Suppressor macrophage treated with lipopolysaccharide for 4 hours (primary cell): Measurements from ENCODE around the gene SMARCA1.
A peak's percentile ranks its signal among the peaks of the same experiment; 100 is the strongest.
"Not testable (repeated sequence)": the region's sequence is repeated elsewhere in the genome, so short reads cannot be mapped to it uniquely, and the experiment has no call there.

Experiments used
- DNase-seq: peaks from one replicate; pipeline ENCODE4 v3.0.0-alpha.2; 2020

The SMARCA1 gene

DNA sequence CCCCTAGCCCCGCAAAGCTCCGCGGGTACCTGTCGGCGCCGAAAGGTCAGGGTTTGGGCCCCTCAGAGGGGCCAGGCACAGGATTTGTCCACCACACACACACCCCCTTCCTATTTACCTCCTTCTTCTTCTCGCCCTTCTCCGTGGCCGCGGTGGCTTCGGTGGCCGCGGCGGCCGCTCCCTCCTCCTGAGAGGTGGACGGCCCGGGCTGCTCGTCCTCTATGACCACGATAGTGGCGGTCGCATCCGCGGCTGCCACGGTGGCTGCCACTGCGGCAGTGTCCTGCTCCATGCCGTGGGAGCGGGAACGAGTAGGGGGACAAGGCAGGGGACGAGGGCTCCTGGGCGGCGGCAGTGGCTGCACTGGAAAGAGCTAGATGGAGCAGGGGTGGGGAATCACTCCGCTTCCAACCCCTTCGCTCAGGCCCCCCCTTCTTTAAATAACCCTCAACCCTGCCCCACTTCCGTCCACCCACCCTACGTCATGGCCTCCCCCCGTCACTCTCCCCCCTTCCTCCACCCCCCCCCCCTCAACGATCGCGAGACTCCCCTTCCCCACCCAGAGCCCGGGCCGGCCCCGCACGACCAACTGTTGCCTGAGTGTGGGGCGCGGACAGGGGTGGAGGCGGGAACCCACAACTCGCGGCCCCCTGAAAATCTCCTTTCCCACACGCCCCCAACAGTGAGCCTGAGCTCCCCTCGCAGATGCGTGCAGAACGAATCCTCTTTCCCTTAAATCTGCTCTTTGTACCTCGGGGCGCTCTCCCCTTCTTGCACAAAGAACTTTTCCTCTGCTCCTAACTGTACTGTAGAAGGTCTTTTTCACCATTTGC lies at the start of gene SMARCA1:
Gene SMARCA1, minus strand, starts transcription at position 412 of the 833 bp plus-strand sequence. Its CDS starts 120 bp downstream, at position 292.
- no peak for DNase-seq

DNA sequence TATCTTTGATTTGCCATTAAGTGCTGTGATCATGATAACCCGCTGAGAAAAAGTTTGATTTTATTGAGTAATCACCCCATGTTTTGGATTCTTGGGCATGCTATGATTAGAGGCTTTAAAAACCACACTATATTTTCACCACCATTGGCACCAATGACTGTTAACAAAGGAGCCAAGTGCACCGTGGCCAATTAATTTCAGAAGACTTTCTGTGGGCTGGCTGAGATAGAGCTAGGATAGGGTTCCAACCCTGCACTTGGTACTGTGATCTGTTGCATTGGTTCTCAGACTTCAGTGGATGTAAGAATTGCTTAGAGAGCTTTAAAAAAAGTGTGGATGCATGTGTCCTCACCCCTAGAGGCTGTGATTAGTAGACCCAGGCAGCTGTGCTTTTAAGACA lies 49.1 kb upstream of the SMARCA1 start:
- DNase-seq, result no peak

- no peak for DNase-seq
Measured at GRCh38 chrX:129568349-129568748, 45.1 kb upstream of the SMARCA1 start.

- no peak for DNase-seq
Measured at GRCh38 chrX:129566073-129566472, 42.8 kb upstream of the SMARCA1 start.

GRCh38 chrX:129565046-129565650 lies 41.9 kb upstream of the SMARCA1 start:
- no peak for DNase-seq

GRCh38 chrX:129564345-129564744 lies 41.1 kb upstream of the SMARCA1 start:
- not testable (repeated sequence) for DNase-seq

DNA sequence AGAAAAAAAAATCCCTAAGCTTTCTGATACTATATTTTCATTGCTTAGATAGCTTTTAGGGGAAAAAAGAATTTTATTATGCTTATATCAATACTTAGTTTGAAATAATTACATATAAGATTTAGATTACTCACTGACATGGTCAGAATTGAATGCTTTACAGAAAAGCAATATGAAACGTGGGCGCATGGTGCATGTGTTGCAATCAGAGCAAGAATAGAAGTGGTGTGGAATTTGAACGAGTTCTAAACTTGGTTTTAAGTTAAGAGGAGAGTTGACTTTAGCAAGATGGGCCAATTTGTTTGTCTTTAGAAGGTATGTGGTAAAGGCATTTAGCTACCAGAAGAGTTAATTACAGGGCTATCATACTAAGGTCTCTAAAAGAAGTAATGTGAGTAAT lies 38.2 kb upstream of the SMARCA1 start:
- DNase-seq, result no peak

DNA sequence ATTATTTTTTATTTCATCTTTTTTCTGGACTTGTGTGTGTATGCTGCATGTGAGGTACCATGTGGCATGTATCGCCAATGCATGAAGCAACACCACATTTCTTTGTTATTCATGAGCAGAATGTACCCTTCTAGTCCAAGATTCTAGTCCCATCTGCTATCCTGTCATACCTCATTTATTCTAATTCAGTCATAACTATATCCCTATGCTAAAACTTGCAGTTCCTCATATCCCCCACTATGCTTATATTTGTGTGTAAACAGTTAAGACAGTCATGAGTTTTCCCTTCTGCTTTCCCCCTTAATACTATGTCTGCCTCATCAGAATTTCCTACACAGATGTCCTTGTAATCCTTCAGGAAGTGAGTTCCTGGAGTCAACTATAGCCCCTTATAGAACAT lies 36.5 kb upstream of the SMARCA1 start:
- no peak for DNase-seq

DNA sequence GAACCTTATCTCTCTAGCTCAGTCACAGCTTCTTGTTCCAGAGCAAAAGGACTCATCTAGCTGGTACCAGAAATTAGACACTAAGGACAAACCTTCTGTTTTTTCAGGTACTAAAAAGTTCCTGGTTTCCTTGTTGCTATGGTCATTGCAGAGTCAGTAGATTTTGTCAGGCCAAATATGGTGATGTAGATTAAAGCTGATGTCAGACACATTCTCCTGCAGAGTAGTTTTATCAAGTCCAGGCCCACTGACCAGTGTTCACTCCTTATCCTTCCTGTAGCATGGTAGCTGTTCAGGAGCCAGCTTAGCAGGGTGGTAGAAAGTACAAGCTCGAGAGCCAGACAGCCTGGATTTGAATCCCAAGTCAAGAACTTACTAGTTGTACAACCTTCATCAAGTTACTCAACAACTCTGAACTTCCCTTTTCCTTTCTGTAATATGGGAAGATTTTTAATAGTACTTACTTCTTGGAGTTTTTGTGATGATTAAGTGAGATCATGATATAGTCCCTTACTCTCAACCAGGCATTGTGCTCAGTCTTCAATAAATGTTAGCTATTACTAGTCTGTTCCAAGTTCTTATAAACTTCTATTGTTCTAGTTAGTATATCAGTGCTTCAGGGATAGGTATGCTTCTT lies 34.7 kb upstream of the SMARCA1 start:
- DNase-seq, result peak; percentile 34

- DNase-seq, result no peak
Measured at GRCh38 chrX:129556806-129557315, 33.6 kb upstream of the SMARCA1 start.

DNA sequence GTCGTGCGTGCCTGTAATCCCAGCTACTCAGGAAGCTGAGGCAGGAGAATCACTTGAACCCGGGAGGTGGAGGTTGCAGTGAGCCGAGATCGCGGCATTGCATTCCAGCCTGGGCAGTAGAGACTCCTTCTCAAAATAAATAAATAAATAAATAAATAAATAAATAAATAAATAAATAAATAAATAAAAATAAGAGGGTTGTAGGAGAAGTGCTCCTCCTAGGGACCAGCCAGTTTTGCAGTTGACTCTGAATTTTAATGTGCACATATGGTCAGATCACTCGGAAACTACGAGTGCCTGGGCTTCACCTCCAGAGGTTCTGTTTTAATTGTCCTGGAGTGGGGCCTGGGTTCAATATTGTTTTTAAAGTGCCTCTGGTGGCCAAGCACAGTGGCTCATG lies 31.5 kb upstream of the SMARCA1 start:
- DNase-seq, result not testable (repeated sequence)

GRCh38 chrX:129553619-129554288 lies 30.5 kb upstream of the SMARCA1 start:
- peak; percentile 33 for DNase-seq

GRCh38 chrX:129549124-129549523 lies 25.8 kb upstream of the SMARCA1 start:
- no peak for DNase-seq

GRCh38 chrX:129545408-129545807 lies 22.1 kb upstream of the SMARCA1 start:
- no peak for DNase-seq

- DNase-seq, result no peak
Measured at GRCh38 chrX:129544780-129545179, 21.5 kb upstream of the SMARCA1 start.

GRCh38 chrX:129540722-129541184 lies 17.5 kb upstream of the SMARCA1 start:
- no peak for DNase-seq

DNA sequence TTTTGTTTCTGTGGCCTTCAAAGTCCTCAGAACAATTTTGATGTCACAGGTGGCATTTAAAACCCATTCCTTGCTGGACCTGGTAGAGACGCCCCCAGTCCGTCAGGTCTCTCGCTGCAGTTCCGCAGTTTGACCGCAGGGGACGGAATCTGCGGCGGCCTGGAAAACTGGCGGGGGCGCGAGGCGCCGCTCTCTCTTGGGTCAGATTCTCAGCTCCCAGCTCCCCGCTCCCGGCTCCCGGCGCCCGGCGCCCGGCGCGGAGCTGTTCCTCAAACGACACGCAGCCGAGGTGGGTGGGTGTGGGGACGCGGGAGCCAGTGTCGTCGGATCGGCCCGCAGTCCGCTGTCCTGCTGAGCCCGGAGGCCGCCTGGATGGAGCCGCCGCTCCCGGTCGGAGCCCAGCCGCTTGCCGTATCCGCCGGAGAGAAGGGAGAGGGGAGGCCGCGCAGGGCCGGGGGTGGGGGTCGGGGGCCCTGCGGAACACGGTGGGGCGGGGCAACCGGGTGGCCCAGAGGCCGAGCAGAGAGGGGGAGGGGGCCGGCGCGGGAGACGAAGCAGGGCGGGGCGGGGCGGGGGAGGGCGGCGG lies 16.9 kb upstream of the SMARCA1 start, which contains the start of gene OCRL:
Gene OCRL, plus strand, starts transcription at position 192 of the 586 bp plus-strand sequence. Its CDS starts 181 bp downstream, at position 373.
- DNase-seq, result peak; percentile 73

DNA sequence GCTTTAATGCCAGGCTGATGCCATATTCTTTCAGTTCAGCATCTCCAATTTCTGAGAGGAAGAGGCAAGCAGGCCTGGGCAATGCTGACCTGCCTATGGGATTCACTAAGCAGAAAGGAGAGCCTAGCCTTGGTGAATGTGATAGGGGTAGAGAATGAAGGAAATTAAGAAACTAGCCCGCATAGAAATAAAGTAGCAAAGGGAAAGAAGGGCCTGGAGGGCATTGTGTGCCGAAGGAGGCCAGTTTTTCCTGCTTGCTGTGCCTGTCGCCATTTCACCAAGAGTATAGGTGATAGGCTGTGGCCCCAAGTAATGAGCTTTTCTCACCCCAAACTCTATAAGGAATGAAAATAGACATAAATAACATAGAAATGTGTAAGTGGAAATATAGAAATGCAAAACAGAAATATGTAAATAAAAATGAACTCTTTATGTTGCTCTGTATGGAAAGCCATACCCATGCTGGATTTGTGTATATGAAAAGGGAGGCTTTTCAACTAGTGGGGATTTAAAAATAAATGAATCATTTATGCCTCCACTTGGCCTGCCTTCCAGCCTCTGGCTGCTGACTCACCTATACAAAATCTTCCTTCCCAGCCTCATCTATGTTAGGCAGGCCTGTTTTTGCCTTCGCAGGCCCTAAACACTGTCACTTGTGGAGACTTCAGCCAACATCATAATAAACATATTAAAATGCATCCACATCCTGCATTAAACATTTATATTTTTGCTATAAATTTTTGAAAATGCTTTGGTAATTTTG lies 11.7 kb upstream of the SMARCA1 start:
- DNase-seq, result no peak

DNA sequence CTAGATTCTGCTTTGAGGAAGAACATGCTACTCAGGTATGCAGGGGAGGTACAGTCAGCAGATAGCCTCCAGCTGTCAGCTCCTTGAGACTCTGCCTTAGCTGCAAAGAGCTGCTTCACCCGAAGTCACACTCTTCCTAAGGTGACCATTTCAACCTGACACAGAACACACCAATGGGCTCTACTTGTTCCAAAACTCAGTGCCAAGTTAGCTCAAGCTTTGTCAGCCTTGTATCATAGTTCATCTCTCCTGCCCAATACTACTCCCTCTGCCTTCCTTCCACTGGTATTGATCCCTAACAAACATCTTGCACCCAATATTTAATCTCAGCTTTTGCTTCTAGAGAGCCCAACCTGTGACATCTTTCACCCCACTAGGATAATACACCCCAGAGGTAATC lies 7.8 kb upstream of the SMARCA1 start:
- no peak for DNase-seq

DNA sequence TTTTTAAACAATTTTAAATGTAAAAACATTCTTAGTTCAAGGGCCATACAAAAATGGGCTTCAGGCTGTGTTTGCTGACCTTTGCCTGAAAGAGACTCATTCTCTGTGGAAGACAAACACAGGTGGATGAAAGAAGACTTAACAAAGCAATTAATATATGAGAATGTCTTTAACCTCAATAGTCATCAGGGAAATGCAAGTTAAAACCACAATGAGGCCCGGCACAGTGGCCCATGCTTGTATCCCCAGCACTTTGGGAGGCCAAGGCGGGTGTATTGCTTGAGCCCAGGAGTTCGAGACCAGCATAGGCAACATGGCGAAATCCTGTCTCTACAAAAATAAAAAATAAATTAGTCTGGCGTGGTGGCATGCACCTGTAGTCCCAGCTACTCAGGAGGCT lies 7.1 kb upstream of the SMARCA1 start:
- DNase-seq, result no peak

DNA sequence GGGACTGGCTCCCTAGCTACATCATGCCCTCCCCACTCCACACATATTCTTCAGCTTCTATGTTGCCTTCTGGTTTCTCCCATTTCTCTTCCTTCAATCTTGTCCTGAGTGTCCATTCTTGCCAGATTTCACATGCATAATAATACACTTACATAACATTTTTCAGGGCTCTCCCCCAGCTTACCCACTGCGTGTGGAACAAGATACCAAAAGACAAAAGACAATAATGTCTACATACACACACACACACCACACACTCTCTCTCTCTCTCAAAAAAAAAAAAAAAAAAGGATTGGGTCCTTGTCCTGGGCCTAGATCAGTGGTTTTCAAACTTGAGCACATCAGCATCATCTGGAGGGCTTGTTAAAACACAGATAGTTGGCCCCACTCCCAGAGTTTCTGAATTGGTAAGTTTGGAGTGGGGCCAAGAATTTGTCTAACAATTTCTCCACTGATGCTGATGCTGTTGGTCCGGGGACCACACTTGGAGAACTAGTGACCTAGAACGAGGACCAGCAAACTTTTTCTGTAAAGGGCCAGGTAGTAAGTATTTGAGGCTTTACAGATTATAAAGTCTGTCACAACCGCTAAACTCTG lies 6.5 kb upstream of the SMARCA1 start:
- DNase-seq, result no peak
